Endothelial cell of umbilical vein (primary cell): ENCODE results near the gene KBTBD13. TPM values are rescaled to one million over a fixed set of nuclear protein-coding genes. Genes with fewer than 3 reads are reported as not detected.

Experiments
- BruUV-seq: library from RNA; stranded (reverse); fragments of 400-500 nt; replicated peaks from 2 replicates; lab custom pipeline; 2021; lab: Mats Ljungman, UMichigan
- CTCF ChIA-PET: fragments of 300-600, 350-600 bp; sonication (Branson Sonifier 250); formaldehyde crosslinking; loops from one replicate; lab custom pipeline; 2021; ENCODE audit warnings: antibody characterized with exemption, inconsistent platforms; lab: Charles Lee
- POLR2A ChIA-PET: fragments of 300-600, 350-600 bp; sonication (Branson Sonifier 250); formaldehyde crosslinking; loops from one replicate; lab custom pipeline; 2021; ENCODE audit warnings: antibody characterized with exemption, inconsistent platforms; lab: Charles Lee
- DNase-seq: peaks from one replicate; pipeline ENCODE4 v3.0.0-alpha.2; 2011; ENCODE audit warnings: low read depth, low spot score
- FAIRE-seq: peaks from 2 replicates; lab custom pipeline; 2011; peaks lifted over from hg19 to GRCh38; lab: Jason Lieb, UNC
- H2AFZ ChIP-seq: 2 replicates; pipeline ENCODE4 v1.6.0; 2012; ENCODE audit warnings: low read depth, low read length, control low read depth, inconsistent platforms
- H3K27ac ChIP-seq: 2 replicates; pipeline ENCODE4 v1.5.1; 2011; ENCODE audit warnings: low read depth, mild to moderate bottlenecking, control low read depth, low read length, moderate library complexity; ENCODE audit not compliant: insufficient read depth
- H3K27me3 ChIP-seq, 2 experiments: 2 replicates each; pipeline versions ENCODE4 v1.6.0 to v1.6.1; 2011; ENCODE audit warnings: low read length in 2 of 2, mixed read lengths in 1 of 2; ENCODE audit not compliant: control insufficient read depth in 2 of 2, insufficient read depth in 2 of 2
- H3K36me3 ChIP-seq, 2 experiments: 2 replicates in 1 of 2; 3 replicates in 1 of 2; pipeline ENCODE4 v1.5.1; 2011; ENCODE audit warnings: low read length in 2 of 2, mild to moderate bottlenecking in 1 of 2, moderate library complexity in 1 of 2; ENCODE audit not compliant: control insufficient read depth in 2 of 2, insufficient read depth in 2 of 2; ENCODE audit errors: extremely low read depth in 1 of 2
- H3K4me1 ChIP-seq: 3 replicates; pipeline ENCODE4 v1.5.1; 2011; ENCODE audit warnings: mild to moderate bottlenecking, low read length; ENCODE audit not compliant: control insufficient read depth, insufficient read depth; ENCODE audit errors: extremely low read depth
- H3K4me2 ChIP-seq: 2 replicates; pipeline ENCODE4 v1.6.1; 2011; ENCODE audit warnings: low read length, control low read depth, mixed read lengths; ENCODE audit not compliant: insufficient read depth
- H3K4me3 ChIP-seq, 3 experiments: fragments of 200-600 bp in 1 of 3; sonication (generic), shearing (Covaris generic) in 1 of 3; replicated peaks in 1 of 3; 2 replicates each; pipeline ENCODE4 v1.5.1; 2011 to 2016; ENCODE audit warnings: control low read depth in 3 of 3, low read length in 3 of 3, mild to moderate bottlenecking in 2 of 3, inconsistent platforms in 1 of 3, low read depth in 1 of 3, moderate library complexity in 1 of 3; ENCODE audit not compliant: insufficient read depth in 1 of 3
- H3K79me2 ChIP-seq: 2 replicates; pipeline ENCODE4 v1.6.0; 2012; ENCODE audit warnings: low read length, inconsistent platforms; ENCODE audit not compliant: control insufficient read depth, insufficient read depth
- H3K9ac ChIP-seq: replicated peaks from 2 replicates; pipeline ENCODE3; 2011; ENCODE audit warnings: low read length, control low read depth; ENCODE audit not compliant: insufficient read depth; ENCODE audit errors: extremely low read depth
- H3K9me1 ChIP-seq: replicated peaks from 3 replicates; pipeline ENCODE4 v1.6.0; 2011; ENCODE audit warnings: mild to moderate bottlenecking, low read length; ENCODE audit not compliant: control insufficient read depth, insufficient read depth; ENCODE audit errors: extremely low read depth
- H3K9me3 ChIP-seq: replicated peaks from 2 replicates; pipeline ENCODE4 v1.5.1; 2012; ENCODE audit warnings: low read length, inconsistent platforms; ENCODE audit not compliant: control insufficient read depth, insufficient read depth
- H4K20me1 ChIP-seq: replicated peaks from 2 replicates; pipeline ENCODE3; 2011; ENCODE audit warnings: mild to moderate bottlenecking, low read length; ENCODE audit not compliant: control insufficient read depth, insufficient read depth; ENCODE audit errors: extremely low read depth
- EZH2 ChIP-seq: IDR thresholded peaks from 2 replicates; pipeline ENCODE4 v1.6.1; 2012; ENCODE audit warnings: borderline replicate concordance, low read depth, mild to moderate bottlenecking, moderate library complexity, low read length, inconsistent platforms; ENCODE audit not compliant: severe bottlenecking
- FOS ChIP-seq: IDR thresholded peaks from 2 replicates; pipeline ENCODE4 v1.6.1; 2011; ENCODE audit warnings: mild to moderate bottlenecking, low read length, moderate library complexity, borderline replicate concordance; ENCODE audit not compliant: insufficient read depth
- GATA2 ChIP-seq: IDR thresholded peaks from 2 replicates; pipeline ENCODE4 v1.7.0; 2011; ENCODE audit warnings: low read depth, mild to moderate bottlenecking, moderate library complexity, mixed read lengths, low read length; ENCODE audit not compliant: insufficient read length, insufficient read depth
- JUN ChIP-seq: IDR thresholded peaks from 2 replicates; pipeline ENCODE4 v1.6.1; 2011; ENCODE audit warnings: borderline replicate concordance, low read depth; ENCODE audit not compliant: insufficient read length, insufficient read depth
- MYC ChIP-seq: IDR thresholded peaks from one replicate; pipeline ENCODE4 v1.6.1; 2011; ENCODE audit warnings: mild to moderate bottlenecking, low read depth, low read length
- POLR2A ChIP-seq: IDR thresholded peaks from 2 replicates; pipeline ENCODE4 v1.6.1; 2012; ENCODE audit warnings: low read depth, mild to moderate bottlenecking, control low read depth, low read length
- POLR2AphosphoS5 ChIP-seq: IDR thresholded peaks from 2 replicates; pipeline ENCODE4 v1.6.1; 2012; ENCODE audit warnings: low read depth, mild to moderate bottlenecking, control low read depth, low read length, moderate library complexity; ENCODE audit not compliant: insufficient read depth
- dilution Hi-C: fragments of 300-500 bp; cut with MboI; formaldehyde crosslinking; loops from one replicate; pipeline ENCODE4 v1.15.0; 2019; ENCODE audit warnings: low sequenced_read_pairs; ENCODE audit not compliant: extremely low pct_ligation_motif_present
- intact Hi-C: fragments of 100-400 bp; cut with micrococcal nuclease; formaldehyde crosslinking; loops from one replicate; pipeline ENCODE4 v1.10.0; 2022
- polyA plus RNA-seq, 4 experiments: library from polyadenylated mRNA; depleted of rRNA in 3 of 4; stranded (reverse) in 3 of 4; unstranded in 1 of 4; fragments of >200 nt; gene quantifications; 2 replicates each; pipeline versions ENCODE4 v1.2.1 to v1.2.3, GENCODE V29; 2011 to 2012; ENCODE audit warnings: missing spikeins in 1 of 4
- total RNA-seq: library from RNA; stranded (reverse); gene quantifications from 2 replicates; pipeline ENCODE4 v1.2.3, GENCODE V29; 2021
- TF ChIP-seq, protein P1 (sequence below): IDR thresholded peaks from 2 replicates; pipeline ENCODE4 v1.6.1; 2011; ENCODE audit not compliant: insufficient read depth, insufficient read length
- TF ChIP-seq, protein P2 (sequence below), 2 donors: IDR thresholded peaks; 1 replicate in 1 of 2; 2 replicates in 1 of 2; pipeline ENCODE4 v1.5.1; 2011; ENCODE audit warnings: low read length in 2 of 2, mild to moderate bottlenecking in 2 of 2, moderate library complexity in 2 of 2, control low read depth in 1 of 2, inconsistent platforms in 1 of 2, low read depth in 1 of 2; ENCODE audit not compliant: insufficient read depth in 1 of 2; ENCODE audit errors: extremely low read depth in 1 of 2

Gene KBTBD13
- total and polyA plus RNA-seq, 2 donors (not counting 3 experiments of a cell fraction or from before 2014, with no cell fraction given): not detected

DNA sequence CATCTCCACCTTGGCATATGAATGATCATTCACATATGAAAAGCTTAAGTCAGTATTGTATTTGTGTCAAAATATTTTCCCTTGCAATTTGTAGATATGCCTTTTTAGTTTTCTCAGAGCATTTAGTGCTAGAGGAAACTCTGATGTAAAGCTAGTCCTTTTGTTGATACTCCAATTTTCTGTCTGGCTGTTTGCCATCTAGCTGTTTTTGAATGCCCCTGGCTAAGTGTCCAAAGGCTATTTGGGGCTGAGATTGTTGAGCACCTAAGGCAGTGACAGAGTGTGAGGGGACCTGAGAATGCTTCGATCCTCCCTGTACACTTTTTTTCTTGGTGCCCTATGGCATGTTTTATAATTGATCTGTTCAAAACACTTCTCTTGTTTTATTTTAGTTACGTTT is 28.3 kb upstream of the KBTBD13 start:
- POLR2A ChIA-PET: interaction anchor here (0.7 kb wide), 1 partner anchor 546 kb away, joined by 5 read pairs; no protein-coding TSS in a partner anchor
- Histone ChIP-seq H3K4me3 (no peak overlapping the region), H3K9ac (no peak overlapping the region), H3K27me3 (no peaks in the 10 kb centered on the region), H3K4me2 (no peak overlapping the region), H3K79me2 (no peaks in the 10 kb centered on the region), H3K36me3 (no peaks in the 10 kb centered on the region), H3K9me3 (no peaks in the 10 kb centered on the region), H3K9me1 (no peaks in the 10 kb centered on the region), H3K4me1 (peaks cover 11% of the 10 kb centered on the region), H2AFZ (no peak overlapping the region), H4K20me1 (no peaks in the 10 kb centered on the region), H3K27ac (no peak overlapping the region)
- dilution Hi-C loops: no loop called here
- DNase-seq: no peak
- no peak for FAIRE-seq
- no TSS peak for BruUV-seq
- TF ChIP-seq, protein P1, sequence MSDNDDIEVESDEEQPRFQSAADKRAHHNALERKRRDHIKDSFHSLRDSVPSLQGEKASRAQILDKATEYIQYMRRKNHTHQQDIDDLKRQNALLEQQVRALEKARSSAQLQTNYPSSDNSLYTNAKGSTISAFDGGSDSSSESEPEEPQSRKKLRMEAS: no peak
- no peak for TF ChIP-seq MYC
- TF ChIP-seq, protein P2, sequence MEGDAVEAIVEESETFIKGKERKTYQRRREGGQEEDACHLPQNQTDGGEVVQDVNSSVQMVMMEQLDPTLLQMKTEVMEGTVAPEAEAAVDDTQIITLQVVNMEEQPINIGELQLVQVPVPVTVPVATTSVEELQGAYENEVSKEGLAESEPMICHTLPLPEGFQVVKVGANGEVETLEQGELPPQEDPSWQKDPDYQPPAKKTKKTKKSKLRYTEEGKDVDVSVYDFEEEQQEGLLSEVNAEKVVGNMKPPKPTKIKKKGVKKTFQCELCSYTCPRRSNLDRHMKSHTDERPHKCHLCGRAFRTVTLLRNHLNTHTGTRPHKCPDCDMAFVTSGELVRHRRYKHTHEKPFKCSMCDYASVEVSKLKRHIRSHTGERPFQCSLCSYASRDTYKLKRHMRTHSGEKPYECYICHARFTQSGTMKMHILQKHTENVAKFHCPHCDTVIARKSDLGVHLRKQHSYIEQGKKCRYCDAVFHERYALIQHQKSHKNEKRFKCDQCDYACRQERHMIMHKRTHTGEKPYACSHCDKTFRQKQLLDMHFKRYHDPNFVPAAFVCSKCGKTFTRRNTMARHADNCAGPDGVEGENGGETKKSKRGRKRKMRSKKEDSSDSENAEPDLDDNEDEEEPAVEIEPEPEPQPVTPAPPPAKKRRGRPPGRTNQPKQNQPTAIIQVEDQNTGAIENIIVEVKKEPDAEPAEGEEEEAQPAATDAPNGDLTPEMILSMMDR (IDR thresholded peaks at IDR 0.05; ENCODE audit: extremely low read depth in 1 of 2, insufficient read depth in 1 of 2, low read depth in 1 of 2, low read length in 2 of 2): no peak
- no peak for TF ChIP-seq FOS
- no peak for TF ChIP-seq POLR2AphosphoS5
- no peak for TF ChIP-seq POLR2A
- no peak for TF ChIP-seq JUN
- no peak for TF ChIP-seq EZH2
- no peak for TF ChIP-seq GATA2
- intact Hi-C loops: loop anchor here (2.0 kb wide), 1 partner anchor 15 kb away; no protein-coding TSS in a partner anchor
- CTCF ChIA-PET: interaction anchor here (0.7 to 0.9 kb wide), 4 partner anchors 8 to 309 kb away, joined by 3 to 6 read pairs (median 3); no protein-coding TSS in a partner anchor
